ENCODE data around the gene C19orf18. TPM values are rescaled to one million over a fixed set of nuclear protein-coding genes. Genes with fewer than 3 reads are reported as not detected.
A peak's percentile ranks its signal among the peaks of the same experiment; 100 is the strongest.

C19orf18 gene
- total RNA-seq, 1 experiment from 2014 or later: 1.1 TPM

- CTCF ChIA-PET: interaction anchor here (0.8 to 1.6 kb wide), 2 partner anchors 21 to 42 kb away, joined by 3 read pairs; no protein-coding TSS in a partner anchor
- 0 out of 2 replicates have a peak, but pooled peaks cover 1% of the 10 kb centered on the region for H3K9me3 Mint-ChIP-seq
Observed at GRCh38 chr19:58000677-58001076, 26.3 kb upstream of the C19orf18 start.

More at GRCh38 chr19:58000677-58001076, 26.3 kb upstream of the C19orf18 start:
- no peak for ATAC-seq
- TF ChIP-seq HMGXB4 (CRISPR knock-in tag; IDR thresholded peaks at IDR 0.05): no peak
- no peak for TF ChIP-seq ZBTB43 (CRISPR knock-in tag; IDR thresholded peaks at IDR 0.05)
- TF ChIP-seq CREB1 (CRISPR knock-in tag; IDR thresholded peaks at IDR 0.05): no peak
- TF ChIP-seq TCF7 (CRISPR knock-in tag; IDR thresholded peaks at IDR 0.05; ENCODE audit: low read depth): no peak
- no peak for TF ChIP-seq ZNF396 (CRISPR knock-in tag; IDR thresholded peaks at IDR 0.05; ENCODE audit: borderline replicate concordance)
- no peak for TF ChIP-seq GRHL2 (CRISPR knock-in tag; IDR thresholded peaks at IDR 0.05; ENCODE audit: insufficient replicate concordance, severe bottlenecking)
- TF ChIP-seq, protein P1, sequence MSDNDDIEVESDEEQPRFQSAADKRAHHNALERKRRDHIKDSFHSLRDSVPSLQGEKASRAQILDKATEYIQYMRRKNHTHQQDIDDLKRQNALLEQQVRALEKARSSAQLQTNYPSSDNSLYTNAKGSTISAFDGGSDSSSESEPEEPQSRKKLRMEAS (CRISPR knock-in tag; IDR thresholded peaks at IDR 0.05): no peak
- no peak for TF ChIP-seq ZNF671 (CRISPR knock-in tag; IDR thresholded peaks at IDR 0.05)
- TF ChIP-seq, protein P2, sequence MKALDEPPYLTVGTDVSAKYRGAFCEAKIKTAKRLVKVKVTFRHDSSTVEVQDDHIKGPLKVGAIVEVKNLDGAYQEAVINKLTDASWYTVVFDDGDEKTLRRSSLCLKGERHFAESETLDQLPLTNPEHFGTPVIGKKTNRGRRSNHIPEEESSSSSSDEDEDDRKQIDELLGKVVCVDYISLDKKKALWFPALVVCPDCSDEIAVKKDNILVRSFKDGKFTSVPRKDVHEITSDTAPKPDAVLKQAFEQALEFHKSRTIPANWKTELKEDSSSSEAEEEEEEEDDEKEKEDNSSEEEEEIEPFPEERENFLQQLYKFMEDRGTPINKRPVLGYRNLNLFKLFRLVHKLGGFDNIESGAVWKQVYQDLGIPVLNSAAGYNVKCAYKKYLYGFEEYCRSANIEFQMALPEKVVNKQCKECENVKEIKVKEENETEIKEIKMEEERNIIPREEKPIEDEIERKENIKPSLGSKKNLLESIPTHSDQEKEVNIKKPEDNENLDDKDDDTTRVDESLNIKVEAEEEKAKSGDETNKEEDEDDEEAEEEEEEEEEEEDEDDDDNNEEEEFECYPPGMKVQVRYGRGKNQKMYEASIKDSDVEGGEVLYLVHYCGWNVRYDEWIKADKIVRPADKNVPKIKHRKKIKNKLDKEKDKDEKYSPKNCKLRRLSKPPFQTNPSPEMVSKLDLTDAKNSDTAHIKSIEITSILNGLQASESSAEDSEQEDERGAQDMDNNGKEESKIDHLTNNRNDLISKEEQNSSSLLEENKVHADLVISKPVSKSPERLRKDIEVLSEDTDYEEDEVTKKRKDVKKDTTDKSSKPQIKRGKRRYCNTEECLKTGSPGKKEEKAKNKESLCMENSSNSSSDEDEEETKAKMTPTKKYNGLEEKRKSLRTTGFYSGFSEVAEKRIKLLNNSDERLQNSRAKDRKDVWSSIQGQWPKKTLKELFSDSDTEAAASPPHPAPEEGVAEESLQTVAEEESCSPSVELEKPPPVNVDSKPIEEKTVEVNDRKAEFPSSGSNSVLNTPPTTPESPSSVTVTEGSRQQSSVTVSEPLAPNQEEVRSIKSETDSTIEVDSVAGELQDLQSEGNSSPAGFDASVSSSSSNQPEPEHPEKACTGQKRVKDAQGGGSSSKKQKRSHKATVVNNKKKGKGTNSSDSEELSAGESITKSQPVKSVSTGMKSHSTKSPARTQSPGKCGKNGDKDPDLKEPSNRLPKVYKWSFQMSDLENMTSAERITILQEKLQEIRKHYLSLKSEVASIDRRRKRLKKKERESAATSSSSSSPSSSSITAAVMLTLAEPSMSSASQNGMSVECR (CRISPR knock-in tag; IDR thresholded peaks at IDR 0.05; ENCODE audit: borderline replicate concordance): no peak
- no peak for TF ChIP-seq NFYB (CRISPR knock-in tag; conservative IDR thresholded peaks at IDR 0.05; ENCODE audit: low read depth)
- TF ChIP-seq ZNF121 (CRISPR knock-in tag; IDR thresholded peaks at IDR 0.05): no peak
- no peak for TF ChIP-seq CTCF (IDR thresholded peaks at IDR 0.05)
- no peak for TF ChIP-seq ESRRA (CRISPR knock-in tag; IDR thresholded peaks at IDR 0.05; ENCODE audit: borderline replicate concordance)
- no peak for TF ChIP-seq RORB (CRISPR knock-in tag; IDR thresholded peaks at IDR 0.05)
- TF ChIP-seq GABPB1 (CRISPR knock-in tag; IDR thresholded peaks at IDR 0.05): no peak
- TF ChIP-seq, protein P3, sequence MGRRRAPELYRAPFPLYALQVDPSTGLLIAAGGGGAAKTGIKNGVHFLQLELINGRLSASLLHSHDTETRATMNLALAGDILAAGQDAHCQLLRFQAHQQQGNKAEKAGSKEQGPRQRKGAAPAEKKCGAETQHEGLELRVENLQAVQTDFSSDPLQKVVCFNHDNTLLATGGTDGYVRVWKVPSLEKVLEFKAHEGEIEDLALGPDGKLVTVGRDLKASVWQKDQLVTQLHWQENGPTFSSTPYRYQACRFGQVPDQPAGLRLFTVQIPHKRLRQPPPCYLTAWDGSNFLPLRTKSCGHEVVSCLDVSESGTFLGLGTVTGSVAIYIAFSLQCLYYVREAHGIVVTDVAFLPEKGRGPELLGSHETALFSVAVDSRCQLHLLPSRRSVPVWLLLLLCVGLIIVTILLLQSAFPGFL (CRISPR knock-in tag; IDR thresholded peaks at IDR 0.05; ENCODE audit: borderline replicate concordance): no peak
- DNase-seq (ENCODE audit: low spot score): no peak
- H3K4me3 Mint-ChIP-seq: peak overlapping the region; percentile 95
- H3K27me3 Mint-ChIP-seq (ENCODE audit: low read depth): no peaks in the 10 kb centered on the region
- POLR2A ChIA-PET: no interaction called here
- H3K36me3 Mint-ChIP-seq: peaks cover 69% of the 10 kb centered on the region
- H3K27ac Mint-ChIP-seq: peak overlapping the region; percentile 49; the same call in 1 of the 2 replicates
- peaks cover 22% of the 10 kb centered on the region for H3K4me1 Mint-ChIP-seq

Measured in WTC11 (cell line).